ENCODE measurements around the gene ADGRL3.

Gene ADGRL3

DNA sequence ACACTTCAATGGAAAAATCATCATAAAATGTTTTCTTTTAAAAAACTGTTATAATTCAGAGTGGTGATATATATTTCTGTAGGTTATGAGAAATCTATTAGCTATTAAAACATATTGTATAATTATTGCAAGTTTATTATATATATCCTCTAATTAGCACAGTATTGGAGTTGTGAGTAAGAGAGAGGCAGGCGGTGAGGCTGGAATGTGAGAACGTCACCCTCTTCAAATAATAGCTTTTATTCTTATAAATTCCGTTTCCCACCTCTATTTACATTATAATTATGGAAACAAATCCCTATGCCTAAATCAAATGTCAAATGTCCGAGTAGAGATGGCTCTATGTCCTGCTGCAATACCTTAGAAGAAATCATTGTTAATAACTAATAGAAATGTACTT, 292.9 kb downstream of the ADGRL3 start:
- Histone ChIP-seq H3F3A (ENCODE audit: insufficient read depth) (no peaks in the 10 kb centered on the region), H3K27ac (ENCODE audit: low read depth, low read length) (no peak overlapping the region), H3K9me2 (replicated peaks; ENCODE audit: insufficient read depth, low read length) (no peaks in the 10 kb centered on the region), H3K79me2 (ENCODE audit: insufficient read depth, low read length) (no peaks in the 10 kb centered on the region), H3K4me3 (ENCODE audit: insufficient read depth, low read length, poor library complexity, severe bottlenecking) (no peak overlapping the region), H4K20me1 (ENCODE audit: low read depth, low read length) (no peaks in the 10 kb centered on the region), H3K27me3 (ENCODE audit: low read length) (no peaks in the 10 kb centered on the region), H3K4me2 (ENCODE audit: low read depth, low read length, poor library complexity, severe bottlenecking) (no peak overlapping the region), H3K9ac (ENCODE audit: low read length) (no peak overlapping the region), H3K36me3 (ENCODE audit: low read length) (no peaks in the 10 kb centered on the region), H3K9me3 (ENCODE audit: insufficient read depth, low read length) (no peaks in the 10 kb centered on the region), H2AFZ (ENCODE audit: low read depth, low read length, severe bottlenecking) (no peak overlapping the region)
- no peak for TF ChIP-seq EZH2phosphoT487 (conservative IDR thresholded peaks at IDR 0.05; ENCODE audit: low read length)
- TF ChIP-seq, protein P1, sequence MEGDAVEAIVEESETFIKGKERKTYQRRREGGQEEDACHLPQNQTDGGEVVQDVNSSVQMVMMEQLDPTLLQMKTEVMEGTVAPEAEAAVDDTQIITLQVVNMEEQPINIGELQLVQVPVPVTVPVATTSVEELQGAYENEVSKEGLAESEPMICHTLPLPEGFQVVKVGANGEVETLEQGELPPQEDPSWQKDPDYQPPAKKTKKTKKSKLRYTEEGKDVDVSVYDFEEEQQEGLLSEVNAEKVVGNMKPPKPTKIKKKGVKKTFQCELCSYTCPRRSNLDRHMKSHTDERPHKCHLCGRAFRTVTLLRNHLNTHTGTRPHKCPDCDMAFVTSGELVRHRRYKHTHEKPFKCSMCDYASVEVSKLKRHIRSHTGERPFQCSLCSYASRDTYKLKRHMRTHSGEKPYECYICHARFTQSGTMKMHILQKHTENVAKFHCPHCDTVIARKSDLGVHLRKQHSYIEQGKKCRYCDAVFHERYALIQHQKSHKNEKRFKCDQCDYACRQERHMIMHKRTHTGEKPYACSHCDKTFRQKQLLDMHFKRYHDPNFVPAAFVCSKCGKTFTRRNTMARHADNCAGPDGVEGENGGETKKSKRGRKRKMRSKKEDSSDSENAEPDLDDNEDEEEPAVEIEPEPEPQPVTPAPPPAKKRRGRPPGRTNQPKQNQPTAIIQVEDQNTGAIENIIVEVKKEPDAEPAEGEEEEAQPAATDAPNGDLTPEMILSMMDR (IDR thresholded peaks at IDR 0.05; ENCODE audit: insufficient read depth, low read length, poor library complexity, severe bottlenecking) = no peak

DNA sequence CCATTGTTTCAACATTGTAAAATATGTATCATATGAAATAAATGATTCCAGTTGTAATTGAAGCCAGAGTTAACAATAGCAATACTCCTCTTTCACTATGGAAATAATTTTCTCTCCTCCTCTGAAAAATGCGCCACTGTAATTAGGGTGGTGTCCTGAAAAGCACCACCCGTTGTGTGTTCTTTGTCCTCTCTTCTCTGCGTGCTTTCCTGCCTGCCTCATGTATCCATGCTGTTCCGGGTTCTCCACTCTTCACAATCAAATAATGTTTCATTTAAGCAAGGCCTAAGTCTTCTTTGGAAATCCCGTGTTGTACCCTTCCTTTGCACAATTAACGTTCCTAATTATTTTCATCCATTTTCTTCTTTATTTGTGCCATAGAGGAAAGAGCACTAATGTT, 293.3 kb downstream of the ADGRL3 start:
- Histone ChIP-seq H3F3A (ENCODE audit: insufficient read depth) (no peaks in the 10 kb centered on the region), H3K4me3 (ENCODE audit: insufficient read depth, low read length, poor library complexity, severe bottlenecking) (no peak overlapping the region), H3K27me3 (ENCODE audit: low read length) (no peaks in the 10 kb centered on the region), H3K9me3 (ENCODE audit: insufficient read depth, low read length) (no peaks in the 10 kb centered on the region), H2AFZ (ENCODE audit: low read depth, low read length, severe bottlenecking) (no peak overlapping the region), H3K9me2 (replicated peaks; ENCODE audit: insufficient read depth, low read length) (no peaks in the 10 kb centered on the region), H3K27ac (ENCODE audit: low read depth, low read length) (no peak overlapping the region), H3K4me2 (ENCODE audit: low read depth, low read length, poor library complexity, severe bottlenecking) (no peak overlapping the region), H3K36me3 (ENCODE audit: low read length) (no peaks in the 10 kb centered on the region), H4K20me1 (ENCODE audit: low read depth, low read length) (no peaks in the 10 kb centered on the region), H3K9ac (ENCODE audit: low read length) (no peak overlapping the region), H3K79me2 (ENCODE audit: insufficient read depth, low read length) (no peaks in the 10 kb centered on the region)
- TF ChIP-seq EZH2phosphoT487 (conservative IDR thresholded peaks at IDR 0.05; ENCODE audit: low read length) = no peak
- TF ChIP-seq, protein P1 (IDR thresholded peaks at IDR 0.05; ENCODE audit: insufficient read depth, low read length, poor library complexity, severe bottlenecking) = no peak

DNA sequence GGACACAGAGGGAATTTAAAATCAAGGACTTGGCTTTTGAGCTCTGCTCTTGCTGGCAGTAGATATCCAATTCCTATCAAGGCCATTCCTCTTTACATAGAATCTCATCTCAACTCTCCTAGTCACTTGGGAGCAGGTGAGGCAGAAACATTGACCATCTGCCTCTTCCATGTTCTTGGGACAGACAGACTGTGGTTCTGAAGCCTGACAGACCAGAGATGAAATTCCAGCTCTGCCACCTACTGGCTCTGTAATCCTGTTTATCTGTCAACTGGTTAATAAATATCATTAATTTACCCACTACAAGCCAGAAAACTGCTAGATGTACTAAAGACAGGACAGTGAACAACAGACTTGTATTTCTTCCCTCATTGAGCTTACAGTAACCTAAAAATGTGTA, 300.8 kb downstream of the ADGRL3 start:
- Histone ChIP-seq H3K9ac (ENCODE audit: low read length) (no peak overlapping the region), H3K27ac (ENCODE audit: low read depth, low read length) (no peak overlapping the region), H4K20me1 (ENCODE audit: low read depth, low read length) (no peaks in the 10 kb centered on the region), H3F3A (ENCODE audit: insufficient read depth) (no peaks in the 10 kb centered on the region), H3K4me3 (ENCODE audit: insufficient read depth, low read length, poor library complexity, severe bottlenecking) (no peak overlapping the region), H2AFZ (ENCODE audit: low read depth, low read length, severe bottlenecking) (no peak overlapping the region), H3K36me3 (ENCODE audit: low read length) (no peaks in the 10 kb centered on the region), H3K4me2 (ENCODE audit: low read depth, low read length, poor library complexity, severe bottlenecking) (no peak overlapping the region), H3K9me2 (replicated peaks; ENCODE audit: insufficient read depth, low read length) (no peaks in the 10 kb centered on the region), H3K9me3 (ENCODE audit: insufficient read depth, low read length) (no peaks in the 10 kb centered on the region), H3K79me2 (ENCODE audit: insufficient read depth, low read length) (no peaks in the 10 kb centered on the region), H3K27me3 (ENCODE audit: low read length) (no peaks in the 10 kb centered on the region)
- TF ChIP-seq EZH2phosphoT487 (conservative IDR thresholded peaks at IDR 0.05; ENCODE audit: low read length) = no peak
- TF ChIP-seq, protein P1 (IDR thresholded peaks at IDR 0.05; ENCODE audit: insufficient read depth, low read length, poor library complexity, severe bottlenecking) = no peak
